Stomach (tissue), 9 donors: Measurements from ENCODE around the gene CNTN5. TPM values are rescaled to one million over a fixed set of nuclear protein-coding genes. Genes with fewer than 3 reads are reported as not detected.
A peak's percentile ranks its signal among the peaks of the same experiment; 100 is the strongest.

Experiments used
- DNase-seq, 2 donors: peaks; one replicate each; pipeline versions ENCODE4 v3.0.0 to v3.0.0-alpha.2; 2013 to 2019
- H3K27ac ChIP-seq, 5 donors: fragments of 200-600 bp in 4 of 5; sonication (generic) in 4 of 5; one replicate each; pipeline ENCODE4 v1.5.1; 2013 to 2019; ENCODE audit warnings: mild to moderate bottlenecking in 1 of 5, moderate library complexity in 1 of 5
- H3K27me3 ChIP-seq, 3 donors: fragments of 200-600 bp; sonication (generic); one replicate each; pipeline ENCODE4 v1.5.1; 2017 to 2019; ENCODE audit warnings: mixed run types in 1 of 3
- H3K36me3 ChIP-seq, 4 donors: fragments of 200-600 bp; sonication (generic); 1 replicate in 3 of 4; 2 replicates in 1 of 4; pipeline ENCODE4 v1.5.1; 2016 to 2019
- H3K4me1 ChIP-seq, 4 donors: fragments of 200-600 bp; sonication (generic); one replicate each; pipeline ENCODE4 v1.5.1; 2016 to 2019
- H3K4me3 ChIP-seq, 4 donors: fragments of 200-600 bp; sonication (generic) in 3 of 4; one replicate each; pipeline ENCODE4 v1.5.1; 2016 to 2019; ENCODE audit warnings: mild to moderate bottlenecking in 1 of 4
- H3K9me3 ChIP-seq, 4 donors: fragments of 200-600 bp; sonication (generic); one replicate each; pipeline ENCODE4 v1.5.1; 2016 to 2019
- CTCF ChIP-seq, 7 experiments: fragments of 450-650 bp in 4 of 7; fragments of 200-600 bp in 3 of 7; sonication (generic) in 3 of 7; IDR thresholded peaks; one replicate each; pipeline ENCODE4 v1.5.1; 2016 to 2019; ENCODE audit warnings: antibody characterized with exemption in 7 of 7, control low read depth in 2 of 7, mild to moderate bottlenecking in 1 of 7
- EP300 ChIP-seq: sonication (generic); formaldehyde crosslinking; IDR thresholded peaks from one replicate; pipeline ENCODE4 v1.6.1; 2017; ENCODE audit warnings: antibody characterized with exemption
- POLR2A ChIP-seq, 4 donors: fragments of 450-650 bp; IDR thresholded peaks; one replicate each; pipeline ENCODE4 v1.6.1; 2016; ENCODE audit warnings: antibody characterized with exemption in 4 of 4, control low read depth in 2 of 4, mild to moderate bottlenecking in 1 of 4, moderate library complexity in 1 of 4
- POLR2AphosphoS5 ChIP-seq, 3 donors: sonication (generic); formaldehyde crosslinking; IDR thresholded peaks; one replicate each; pipeline ENCODE4 v1.6.1; 2016; ENCODE audit warnings: antibody characterized with exemption in 3 of 3
- WGBS, 5 donors: extraction: QIAGEN DNeasy Blood & Tissue Kit in 3 of 5; methylation state at CpG; one replicate each; pipeline versions ENCODE4 v1.1.5 to v1.1.7; 2013 to 2018; 5-methylcytosine and 5-hydroxymethylcytosine counted together
- intact Hi-C: fragments of 100-400 bp; cut with DNase I; formaldehyde crosslinking; loops from one replicate; pipeline ENCODE4 v1.15.1; 2023; ENCODE audit warnings: low total_unique reads
- polyA plus RNA-seq, 3 donors: library from polyadenylated mRNA; stranded (reverse); fragments of 200-250 nt; gene quantifications; one replicate each; pipeline ENCODE4 v1.2.3, GENCODE V29; 2013
- total RNA-seq, 5 donors: library from RNA; depleted of rRNA; stranded (reverse); fragments of >200 nt; gene quantifications; one replicate each; pipeline versions ENCODE4 v1.1.0 to v1.2.3, GENCODE V29; 2014 to 2016
- donor health status: healthy with polysubstance abuse.
- donor health status: Bipolar disorder and iron deficiency.
- donor health status: healthy.

The CNTN5 gene
- total and polyA plus RNA-seq, 8 donors = 0.05 to 9.9 TPM; not detected in 6

- Histone ChIP-seq H3K36me3 (no peaks in the 10 kb centered on the region), H3K27ac (no peak overlapping the region), H3K27me3 (no peaks in the 10 kb centered on the region), H3K4me1 (no peaks in the 10 kb centered on the region), H3K4me3 (no peak overlapping the region), H3K9me3 (peaks cover 0 to 15% (median 3%) of the 10 kb centered on the region in 4 donors)
- TF ChIP-seq POLR2AphosphoS5 (IDR thresholded peaks at IDR 0.05) (no peak), POLR2A (IDR thresholded peaks at IDR 0.05) (no peak), EP300 (no peak), CTCF (IDR thresholded peaks at IDR 0.05) (no peak)
- no peak for DNase-seq
- intact Hi-C loops = no loop called here
Observed at GRCh38 chr11:99234534-99234933, 213.8 kb downstream of the CNTN5 start.

- Histone ChIP-seq H3K27me3 (no peaks in the 10 kb centered on the region), H3K9me3 (peaks cover 0 to 9% (median 0%) of the 10 kb centered on the region in 4 donors), H3K4me3 (no peak overlapping the region), H3K36me3 (no peaks in the 10 kb centered on the region), H3K4me1 (no peaks in the 10 kb centered on the region), H3K27ac (no peak overlapping the region)
- TF ChIP-seq EP300 (no peak), POLR2AphosphoS5 (IDR thresholded peaks at IDR 0.05) (no peak), POLR2A (IDR thresholded peaks at IDR 0.05) (no peak), CTCF (IDR thresholded peaks at IDR 0.05) (no peak)
- intact Hi-C loops = no loop called here
- DNase-seq = peak in 1 of 2 donors; percentile 19
- WGBS, 5 donors = 73 to 91% (median 82%) methylated on average over 1 of the region's 1 CpG
Observed at GRCh38 chr11:99238401-99238800, 217.7 kb downstream of the CNTN5 start.

- WGBS, 5 donors = 59 to 64% (median 63%) methylated on average over 8 of the region's 8 CpGs
- H3K27me3 ChIP-seq = no peaks in the 10 kb centered on the region
- peaks cover 0 to 9% (median 0%) of the 10 kb centered on the region in 4 donors for H3K9me3 ChIP-seq
- no peak overlapping the region for H3K27ac ChIP-seq
- intact Hi-C loops = no loop called here
- no peaks in the 10 kb centered on the region for H3K36me3 ChIP-seq
- no peak overlapping the region for H3K4me3 ChIP-seq
- no peaks in the 10 kb centered on the region for H3K4me1 ChIP-seq
- TF ChIP-seq CTCF (IDR thresholded peaks at IDR 0.05) (no peak), POLR2AphosphoS5 (IDR thresholded peaks at IDR 0.05) (no peak), EP300 (no peak), POLR2A (IDR thresholded peaks at IDR 0.05) (no peak)
- DNase-seq = no peak
Observed at GRCh38 chr11:99240192-99241030, 219.7 kb downstream of the CNTN5 start.

- DNase-seq = no peak
- peaks cover 0 to 9% (median 0%) of the 10 kb centered on the region in 4 donors for H3K9me3 ChIP-seq
- 39 to 66% (median 64%) methylated on average over 2 of the region's 2 CpGs for WGBS, 5 donors
Observed at GRCh38 chr11:99241066-99241465, 220.3 kb downstream of the CNTN5 start.

More at GRCh38 chr11:99241066-99241465, 220.3 kb downstream of the CNTN5 start:
- H3K4me1 ChIP-seq = no peaks in the 10 kb centered on the region
- H3K4me3 ChIP-seq = no peak overlapping the region
- H3K36me3 ChIP-seq = no peaks in the 10 kb centered on the region
- intact Hi-C loops = no loop called here
- no peak overlapping the region for H3K27ac ChIP-seq
- no peaks in the 10 kb centered on the region for H3K27me3 ChIP-seq
- TF ChIP-seq EP300 = no peak
- TF ChIP-seq POLR2A (IDR thresholded peaks at IDR 0.05) = no peak
- TF ChIP-seq POLR2AphosphoS5 (IDR thresholded peaks at IDR 0.05) = no peak
- no peak for TF ChIP-seq CTCF (IDR thresholded peaks at IDR 0.05)
